KMS-11 (cell line): ENCODE results near the gene C16orf96.

Experiments
- H2AFZ ChIP-seq: fragments of 200-600 bp; sonication (generic); 2 replicates; pipeline ENCODE4 v1.6.1; 2016; ENCODE audit warnings: antibody characterized with exemption, mixed run types, low read depth
- H3K27ac ChIP-seq: fragments of 200-600 bp; sonication (generic); 2 replicates; pipeline ENCODE4 v1.6.1; 2016; ENCODE audit warnings: mild to moderate bottlenecking, mixed run types
- H3K27me3 ChIP-seq: fragments of 200-600 bp; sonication (generic); 2 replicates; pipeline ENCODE4 v1.6.1; 2017; ENCODE audit warnings: mild to moderate bottlenecking, low read depth, mixed run types, moderate library complexity; ENCODE audit not compliant: insufficient read depth
- H3K36me3 ChIP-seq: fragments of 200-600 bp; sonication (generic); 2 replicates; pipeline ENCODE4 v1.6.1; 2017; ENCODE audit warnings: mild to moderate bottlenecking, mixed run types; ENCODE audit not compliant: insufficient read depth
- H3K4me1 ChIP-seq: fragments of 200-600 bp; sonication (generic); 2 replicates; pipeline ENCODE4 v1.6.1; 2016; ENCODE audit warnings: mild to moderate bottlenecking, low read depth, mixed run types; ENCODE audit not compliant: poor library complexity, severe bottlenecking
- H3K4me2 ChIP-seq: fragments of 200-600 bp; sonication (generic); 2 replicates; pipeline ENCODE4 v1.7.0; 2016; ENCODE audit warnings: mild to moderate bottlenecking, mixed run types
- H3K4me3 ChIP-seq: fragments of 200-600 bp; sonication (generic); IDR thresholded peaks from 2 replicates; pipeline ENCODE4 v1.6.1; 2017; ENCODE audit warnings: low read depth, low read length, mixed read lengths; ENCODE audit not compliant: insufficient read depth
- H3K79me2 ChIP-seq: fragments of 200-600 bp; sonication (generic); 2 replicates; pipeline ENCODE4 v1.6.1; 2016; ENCODE audit warnings: low read depth, mixed run types; ENCODE audit not compliant: insufficient read depth
- H3K9ac ChIP-seq: fragments of 200-600 bp; sonication (generic); 2 replicates; pipeline ENCODE4 v1.6.1; 2016; ENCODE audit warnings: mild to moderate bottlenecking, mixed run types
- H4K20me1 ChIP-seq: fragments of 200-600 bp; sonication (generic); 2 replicates; pipeline ENCODE4 v1.6.1; 2016; ENCODE audit warnings: mild to moderate bottlenecking, mixed run types; ENCODE audit not compliant: insufficient read depth
- CTCF ChIP-seq: fragments of 200-600 bp; sonication (generic); conservative IDR thresholded peaks from 2 replicates; pipeline ENCODE4 v1.6.1; 2017; ENCODE audit warnings: low read depth, mild to moderate bottlenecking, antibody characterized with exemption, low read length, moderate library complexity, mixed read lengths

Gene C16orf96

GRCh38 chr16:4537376-4538343, 18.5 kb upstream of the C16orf96 start:
- peaks cover 47% of the 10 kb centered on the region for H3K79me2 ChIP-seq
- no peaks in the 10 kb centered on the region for H4K20me1 ChIP-seq
- H3K4me1 ChIP-seq: peaks cover 41% of the 10 kb centered on the region
- no peaks in the 10 kb centered on the region for H3K36me3 ChIP-seq
- H2AFZ ChIP-seq: peak overlapping the region; percentile 84
- peak overlapping the region; percentile 49 for H3K4me2 ChIP-seq
- peak overlapping the region; percentile 81 for H3K9ac ChIP-seq
- H3K27ac ChIP-seq: peak overlapping the region; percentile 51
- no peak for TF ChIP-seq CTCF
- no peak overlapping the region for H3K4me3 ChIP-seq
- H3K27me3 ChIP-seq: no peaks in the 10 kb centered on the region

- Histone ChIP-seq H3K27me3 (no peaks in the 10 kb centered on the region), H3K9ac (peak within 1 kb of the TSS; percentile 81), H2AFZ (peak within 1 kb of the TSS; percentile 84), H3K27ac (peak within 1 kb of the TSS; percentile 51), H4K20me1 (no peaks in the 10 kb centered on the region), H3K4me1 (peaks cover 35% of the 10 kb centered on the region), H3K79me2 (peaks cover 40% of the 10 kb centered on the region), H3K4me3 (no peak within 1 kb of the TSS), H3K4me2 (peak within 1 kb of the TSS; percentile 49), H3K36me3 (no peaks in the 10 kb centered on the region)
- 0 out of 2 replicates have a peak, but pooled peaks have one; percentile 16 for TF ChIP-seq CTCF
Observed at GRCh38 chr16:4538350-4539235, 17.5 kb upstream of the C16orf96 start, which contains the start of gene CDIP1. CDIP1 (minus strand) TSS chr16:4538773; CDS start chr16:4514130, 24,643 bp downstream.

GRCh38 chr16:4539716-4540284, 16.3 kb upstream of the C16orf96 start:
- no peak overlapping the region for H3K9ac ChIP-seq

More at GRCh38 chr16:4539716-4540284, 16.3 kb upstream of the C16orf96 start:
- H3K4me2 ChIP-seq: no peak overlapping the region
- peak overlapping the region; percentile 84; the same call in 1 of the 2 replicates for H2AFZ ChIP-seq
- no peaks in the 10 kb centered on the region for H3K27me3 ChIP-seq
- peaks cover 33% of the 10 kb centered on the region for H3K79me2 ChIP-seq
- peaks cover 35% of the 10 kb centered on the region for H3K4me1 ChIP-seq
- H3K4me3 ChIP-seq: no peak overlapping the region
- H3K36me3 ChIP-seq: no peaks in the 10 kb centered on the region
- TF ChIP-seq CTCF: no peak
- H4K20me1 ChIP-seq: no peaks in the 10 kb centered on the region
- no peak overlapping the region for H3K27ac ChIP-seq
